ENCODE data around the gene SUGCT. TPM values are rescaled to one million over a fixed set of nuclear protein-coding genes. Genes with fewer than 3 reads are reported as not detected.

The SUGCT gene
- total and polyA plus RNA-seq, 7 donors, result 2.4 to 7.3 (median 3.2) TPM

- Histone ChIP-seq H3K36me3 (ENCODE audit: insufficient read depth in 1 of 2, low read depth in 1 of 2) (no peaks in the 10 kb centered on the region), H3K27me3 (ENCODE audit: insufficient read depth in 3 of 3, low read length in 2 of 3) (no peaks in the 10 kb centered on the region), H3K27ac (no peak overlapping the region), H3K9me3 (no peaks in the 10 kb centered on the region), H3K4me1 (no peaks in the 10 kb centered on the region), H3K4me3 (no peak overlapping the region)
- WGBS, 3 donors, result 86 to 91% (median 89%) methylated on average over 1 of the region's 1 CpG
- no peak for TF ChIP-seq CTCF (IDR thresholded peaks at IDR 0.05)
- intact Hi-C loops (cut with DNase I), result no loop called here
- DNase-seq, result no peak
- ATAC-seq, result no peak
Observed at GRCh38 chr7:40470817-40471216, 336.0 kb downstream of the SUGCT start.

DNA sequence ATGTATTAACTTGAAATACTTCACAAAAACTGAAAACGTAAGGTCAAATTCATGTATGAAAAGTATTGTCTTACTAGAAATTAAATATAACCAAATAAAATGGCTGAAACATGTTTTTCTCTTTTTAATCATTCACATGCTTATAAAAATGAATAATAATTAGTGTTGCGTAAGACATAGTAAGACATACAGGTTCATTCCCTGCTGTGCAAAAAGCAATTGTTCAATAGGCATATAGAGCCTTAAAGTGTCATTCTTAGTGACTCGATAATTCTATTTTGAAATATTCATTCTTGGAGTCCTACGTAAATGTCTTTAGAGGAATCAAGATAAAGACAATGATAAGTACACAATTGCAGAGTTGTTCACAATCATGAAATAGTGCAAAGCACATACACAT lies 337.1 kb downstream of the SUGCT start:
- Histone ChIP-seq H3K27ac (no peak overlapping the region), H3K4me1 (no peaks in the 10 kb centered on the region), H3K36me3 (ENCODE audit: insufficient read depth in 1 of 2, low read depth in 1 of 2) (no peaks in the 10 kb centered on the region), H3K4me3 (no peak overlapping the region), H3K27me3 (ENCODE audit: insufficient read depth in 3 of 3, low read length in 2 of 3) (no peaks in the 10 kb centered on the region), H3K9me3 (no peaks in the 10 kb centered on the region)
- intact Hi-C loops (cut with DNase I), result no loop called here
- WGBS, 3 donors, result 94 to 98% (median 96%) methylated on average over 4 of the region's 4 CpGs
- TF ChIP-seq CTCF (IDR thresholded peaks at IDR 0.05), result no peak
- ATAC-seq, result no peak
- no peak for DNase-seq

DNA sequence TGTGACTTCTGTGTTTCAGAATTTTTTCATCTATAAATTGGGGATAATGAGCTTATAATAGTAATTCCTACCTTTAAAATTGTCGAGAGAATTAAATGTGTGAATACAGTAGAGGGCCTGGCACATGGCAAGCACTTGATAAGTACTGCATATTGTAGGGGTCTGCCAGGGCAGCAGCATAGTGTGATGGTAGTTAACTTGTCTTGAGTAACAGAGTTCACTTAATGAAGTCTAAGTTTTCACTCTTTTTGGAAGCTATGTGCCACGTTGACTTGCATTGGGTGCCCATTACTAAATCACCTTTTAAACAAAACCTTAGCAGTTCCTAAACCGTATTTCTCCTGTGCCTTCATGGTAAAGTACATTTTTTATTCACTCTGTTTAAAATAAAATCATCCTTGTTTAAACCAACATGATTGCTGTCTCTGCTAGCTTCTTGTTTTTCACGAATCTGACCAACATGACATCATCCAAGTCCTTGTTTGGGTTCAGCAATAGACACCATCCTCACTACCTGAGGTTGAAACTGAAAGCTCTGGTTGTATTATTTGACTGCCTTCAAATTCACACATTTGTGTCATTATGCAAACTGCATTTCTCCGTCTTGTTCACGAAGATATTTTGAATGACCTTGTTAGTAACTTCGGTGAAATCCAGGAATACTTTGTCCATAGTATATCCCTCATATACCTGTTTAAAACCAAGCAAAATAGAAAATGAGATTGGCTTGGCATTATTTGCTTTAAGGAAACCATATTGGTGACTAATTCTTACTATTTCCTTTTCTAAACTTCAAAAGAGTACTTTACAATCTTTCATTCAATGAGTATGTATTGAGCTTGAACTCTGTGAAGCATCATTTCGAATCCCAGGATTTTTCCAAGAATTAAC lies 340.2 kb downstream of the SUGCT start:
- no peak for DNase-seq
- no peak for ATAC-seq
- no peaks in the 10 kb centered on the region for H3K9me3 ChIP-seq
- H3K27ac ChIP-seq, result no peak overlapping the region
- intact Hi-C loops (cut with DNase I), result no loop called here
- H3K27me3 ChIP-seq (ENCODE audit: insufficient read depth in 3 of 3, low read length in 2 of 3), result no peaks in the 10 kb centered on the region
- no peak for TF ChIP-seq CTCF (IDR thresholded peaks at IDR 0.05)
- H3K4me1 ChIP-seq, result no peaks in the 10 kb centered on the region
- WGBS, 3 donors, result 87 to 90% (median 88%) methylated on average over 8 of the region's 8 CpGs
- H3K4me3 ChIP-seq, result no peak overlapping the region
- no peaks in the 10 kb centered on the region for H3K36me3 ChIP-seq (ENCODE audit: insufficient read depth in 1 of 2, low read depth in 1 of 2)

DNA sequence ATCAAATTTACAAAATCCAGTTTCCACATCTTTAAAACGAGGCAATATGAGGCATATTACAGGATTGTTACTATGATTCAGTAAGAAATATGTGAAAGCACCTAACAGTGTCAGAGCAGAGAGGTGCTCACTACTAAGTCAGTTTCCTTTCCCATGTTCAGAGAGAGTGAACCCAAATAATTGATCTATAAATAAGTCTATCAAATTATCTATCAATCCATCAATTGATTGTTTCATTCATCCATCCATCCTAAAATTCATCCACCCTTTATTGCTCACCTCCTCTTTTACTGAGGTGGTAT lies 340.8 kb downstream of the SUGCT start:
- DNase-seq, result no peak
- Histone ChIP-seq H3K4me3 (no peak overlapping the region), H3K4me1 (no peaks in the 10 kb centered on the region), H3K9me3 (no peaks in the 10 kb centered on the region), H3K36me3 (ENCODE audit: insufficient read depth in 1 of 2, low read depth in 1 of 2) (no peaks in the 10 kb centered on the region), H3K27me3 (ENCODE audit: insufficient read depth in 3 of 3, low read length in 2 of 3) (no peaks in the 10 kb centered on the region), H3K27ac (no peak overlapping the region)
- no peak for ATAC-seq
- 56 to 69% (median 59%) methylated on average over 1 of the region's 1 CpG for WGBS, 3 donors
- intact Hi-C loops (cut with DNase I), result no loop called here
- no peak for TF ChIP-seq CTCF (IDR thresholded peaks at IDR 0.05)

- no peak for DNase-seq
- 93 to 94% (median 93%) methylated on average over 2 of the region's 2 CpGs for WGBS, 3 donors
- TF ChIP-seq CTCF (IDR thresholded peaks at IDR 0.05), result no peak
Observed at GRCh38 chr7:40477094-40477493, 342.3 kb downstream of the SUGCT start.

More at GRCh38 chr7:40477094-40477493, 342.3 kb downstream of the SUGCT start:
- no peak for ATAC-seq
- intact Hi-C loops (cut with DNase I), result no loop called here
- Histone ChIP-seq H3K4me1 (no peaks in the 10 kb centered on the region), H3K9me3 (no peaks in the 10 kb centered on the region), H3K27me3 (ENCODE audit: insufficient read depth in 3 of 3, low read length in 2 of 3) (no peaks in the 10 kb centered on the region), H3K27ac (no peak overlapping the region), H3K4me3 (no peak overlapping the region), H3K36me3 (ENCODE audit: insufficient read depth in 1 of 2, low read depth in 1 of 2) (no peaks in the 10 kb centered on the region)
